Measurements from ENCODE around the gene TEKT3.

Gene TEKT3

GRCh38 chr17:15350777-15351477 is 9.5 kb upstream of the TEKT3 start:
- no peak for DNase-seq (ENCODE audit: low read depth in 2 of 2)

GRCh38 chr17:15349119-15349518 is 7.7 kb upstream of the TEKT3 start:
- no peak for DNase-seq (ENCODE audit: low read depth in 2 of 2)

- DNase-seq (ENCODE audit: low read depth in 2 of 2) = no peak
These were observed 6.6 kb upstream of the TEKT3 start for GRCh38 chr17:15348021-15348420.

- no peak for DNase-seq (ENCODE audit: low read depth in 2 of 2)
These were observed 4.7 kb upstream of the TEKT3 start for GRCh38 chr17:15346066-15346595.

GRCh38 chr17:15343749-15344148 is 2.4 kb upstream of the TEKT3 start:
- DNase-seq (ENCODE audit: low read depth in 2 of 2) = peak in 1 of 2 experiments; percentile 19

GRCh38 chr17:15342460-15342859 is 1.1 kb upstream of the TEKT3 start:
- no peak for DNase-seq (ENCODE audit: low read depth in 2 of 2)

- DNase-seq (ENCODE audit: low read depth in 2 of 2) = no peak
These were observed 569 bp upstream of the TEKT3 start for GRCh38 chr17:15341966-15342365.

- DNase-seq (ENCODE audit: low read depth in 2 of 2) = no peak
These were observed 431 bp downstream of the TEKT3 start for GRCh38 chr17:15340966-15341365.

- DNase-seq (ENCODE audit: low read depth in 2 of 2) = no peak
These were observed 6.0 kb downstream of the TEKT3 start for GRCh38 chr17:15335446-15335845.

GRCh38 chr17:15334266-15334665 is 7.1 kb downstream of the TEKT3 start:
- no peak for DNase-seq (ENCODE audit: low read depth in 2 of 2)

GRCh38 chr17:15332338-15332737 is 9.1 kb downstream of the TEKT3 start:
- DNase-seq (ENCODE audit: low read depth in 2 of 2) = no peak

GRCh38 chr17:15323131-15323530 is 18.3 kb downstream of the TEKT3 start:
- no peak for DNase-seq (ENCODE audit: low read depth in 2 of 2)

- DNase-seq (ENCODE audit: low read depth in 2 of 2) = no peak
These were observed 19.7 kb downstream of the TEKT3 start for GRCh38 chr17:15321556-15322251.

GRCh38 chr17:15319452-15320010 is 21.9 kb downstream of the TEKT3 start:
- no peak for DNase-seq (ENCODE audit: low read depth in 2 of 2)

- no peak for DNase-seq (ENCODE audit: low read depth in 2 of 2)
These were observed 29.4 kb downstream of the TEKT3 start for GRCh38 chr17:15311996-15312395.

- no peak for DNase-seq (ENCODE audit: low read depth in 2 of 2)
These were observed 31.6 kb downstream of the TEKT3 start for GRCh38 chr17:15309793-15310192.

- DNase-seq (ENCODE audit: low read depth in 2 of 2) = no peak
These were observed 32.2 kb downstream of the TEKT3 start for GRCh38 chr17:15309236-15309635.

- DNase-seq (ENCODE audit: low read depth in 2 of 2) = no peak
These were observed 32.6 kb downstream of the TEKT3 start for GRCh38 chr17:15308758-15309157.

GRCh38 chr17:15307710-15308111 is 33.7 kb downstream of the TEKT3 start:
- no peak for DNase-seq (ENCODE audit: low read depth in 2 of 2)

- DNase-seq (ENCODE audit: low read depth in 2 of 2) = no peak
These were observed 37.5 kb downstream of the TEKT3 start for GRCh38 chr17:15303851-15304250.

GRCh38 chr17:15303268-15303667 is 38.1 kb downstream of the TEKT3 start:
- no peak for DNase-seq (ENCODE audit: low read depth in 2 of 2)

GRCh38 chr17:15301845-15302244 is 39.6 kb downstream of the TEKT3 start:
- DNase-seq (ENCODE audit: low read depth in 2 of 2) = no peak

GRCh38 chr17:15298176-15298575 is 43.2 kb downstream of the TEKT3 start:
- no peak for DNase-seq (ENCODE audit: low read depth in 2 of 2)
